Right lobe of liver (tissue), 4 donors: ENCODE results near the gene SHISA7.

Experiments used
- POLR2A ChIP-seq: fragments of 450-650 bp; IDR thresholded peaks from one replicate; pipeline ENCODE4 v1.6.1; 2017; ENCODE audit warnings: antibody characterized with exemption, mild to moderate bottlenecking
- TF ChIP-seq, protein P1 (sequence below), 4 donors: fragments of 200-600 bp in 3 of 4; fragments of 450-650 bp in 1 of 4; IDR thresholded peaks; one replicate each; pipeline versions ENCODE4 v1.5.1 to v1.8.0; 2016 to 2022; ENCODE audit warnings: antibody characterized with exemption in 4 of 4, mild to moderate bottlenecking in 2 of 4
- donor health status: DM: no; HTN: no; CAD: no.
- donor health status: DM: no; HTN: no; CAD: no.
- donor health status: DM: no; HTN: yes; CAD: no.

DNA sequence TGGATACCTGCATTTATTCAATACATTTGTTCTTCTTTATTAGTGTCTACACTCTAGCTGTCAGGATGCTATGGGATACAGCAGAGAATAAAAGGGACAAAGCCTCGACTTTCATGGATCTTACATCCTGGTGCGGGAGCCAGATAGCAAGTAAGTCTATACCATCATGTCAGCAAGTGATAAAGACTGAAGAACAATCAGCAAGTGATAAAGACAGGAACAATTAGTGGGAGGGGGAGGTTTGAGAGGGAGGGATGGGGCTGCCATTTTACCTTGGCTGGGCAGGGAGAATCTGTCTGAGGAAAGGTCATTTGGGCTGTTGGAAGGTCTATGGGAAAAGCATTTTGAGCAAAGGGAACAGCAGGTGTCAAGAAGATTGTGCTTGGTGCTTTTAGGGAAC, 32.9 kb downstream of the SHISA7 start:
- TF ChIP-seq, protein P1, sequence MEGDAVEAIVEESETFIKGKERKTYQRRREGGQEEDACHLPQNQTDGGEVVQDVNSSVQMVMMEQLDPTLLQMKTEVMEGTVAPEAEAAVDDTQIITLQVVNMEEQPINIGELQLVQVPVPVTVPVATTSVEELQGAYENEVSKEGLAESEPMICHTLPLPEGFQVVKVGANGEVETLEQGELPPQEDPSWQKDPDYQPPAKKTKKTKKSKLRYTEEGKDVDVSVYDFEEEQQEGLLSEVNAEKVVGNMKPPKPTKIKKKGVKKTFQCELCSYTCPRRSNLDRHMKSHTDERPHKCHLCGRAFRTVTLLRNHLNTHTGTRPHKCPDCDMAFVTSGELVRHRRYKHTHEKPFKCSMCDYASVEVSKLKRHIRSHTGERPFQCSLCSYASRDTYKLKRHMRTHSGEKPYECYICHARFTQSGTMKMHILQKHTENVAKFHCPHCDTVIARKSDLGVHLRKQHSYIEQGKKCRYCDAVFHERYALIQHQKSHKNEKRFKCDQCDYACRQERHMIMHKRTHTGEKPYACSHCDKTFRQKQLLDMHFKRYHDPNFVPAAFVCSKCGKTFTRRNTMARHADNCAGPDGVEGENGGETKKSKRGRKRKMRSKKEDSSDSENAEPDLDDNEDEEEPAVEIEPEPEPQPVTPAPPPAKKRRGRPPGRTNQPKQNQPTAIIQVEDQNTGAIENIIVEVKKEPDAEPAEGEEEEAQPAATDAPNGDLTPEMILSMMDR (IDR thresholded peaks at IDR 0.05): no peak
- TF ChIP-seq POLR2A: no peak
